H1 (cell line): ENCODE data around the gene C20orf144. TPM values are rescaled to one million over a fixed set of nuclear protein-coding genes. Genes with fewer than 3 reads are reported as not detected.

ENCODE experiments used
- CTCF ChIA-PET: fragments of 300-600 bp; sonication (Branson Sonifier 250); formaldehyde crosslinking; loops from one replicate; lab custom pipeline; 2021; ENCODE audit not compliant: partially characterized antibody; lab: Charles Lee
- POLR2A ChIA-PET: fragments of 300-600 bp; sonication (Branson Sonifier 250); formaldehyde crosslinking; loops from one replicate; lab custom pipeline; 2021; ENCODE audit warnings: inconsistent platforms; ENCODE audit not compliant: partially characterized antibody; lab: Charles Lee
- DNase-seq, 2 experiments: peaks; one replicate each; pipeline versions ENCODE4 v3.0.0 to v3.0.0-alpha.2; 2010 to 2022; ENCODE audit warnings: low spot score in 2 of 2, low read depth in 1 of 2, mixed read lengths in 1 of 2
- FAIRE-seq: peaks from 2 replicates; lab custom pipeline; 2011; peaks lifted over from hg19 to GRCh38; lab: Jason Lieb, UNC
- H2AFZ ChIP-seq: 2 replicates; pipeline ENCODE4 v1.8.1; 2012; ENCODE audit warnings: low read length, inconsistent platforms
- H2AK5ac ChIP-seq: 2 replicates; pipeline ENCODE4 v1.6.1; 2013; ENCODE audit warnings: low read depth, low read length
- H2BK120ac ChIP-seq: replicated peaks from 2 replicates; pipeline ENCODE3; 2013; ENCODE audit warnings: low read depth, low read length, inconsistent platforms
- H2BK12ac ChIP-seq: 2 replicates; pipeline ENCODE4 v1.6.1; 2013; ENCODE audit warnings: low read depth, low read length
- H2BK15ac ChIP-seq: 2 replicates; pipeline ENCODE4 v1.6.1; 2013; ENCODE audit warnings: low read length
- H2BK20ac ChIP-seq: 2 replicates; pipeline ENCODE4 v1.6.1; 2013; ENCODE audit warnings: low read length
- H2BK5ac ChIP-seq: 2 replicates; pipeline ENCODE4 v1.6.1; 2013; ENCODE audit warnings: low read depth, low read length
- H3K14ac ChIP-seq: 2 replicates; pipeline ENCODE4 v1.6.1; 2013; ENCODE audit warnings: inconsistent platforms; ENCODE audit not compliant: insufficient read length
- H3K18ac ChIP-seq: 2 replicates; pipeline ENCODE4 v1.6.1; 2013; ENCODE audit warnings: low read length; ENCODE audit errors: extremely low read depth
- H3K23ac ChIP-seq: 2 replicates; pipeline ENCODE4 v1.6.1; 2013; ENCODE audit warnings: inconsistent platforms; ENCODE audit not compliant: insufficient read length
- H3K23me2 ChIP-seq: 2 replicates; pipeline ENCODE4 v1.6.1; 2013; ENCODE audit warnings: low read depth, low read length
- H3K27ac ChIP-seq: 2 replicates; pipeline ENCODE4 v1.6.1; 2011; ENCODE audit warnings: low read depth, low read length, inconsistent platforms
- H3K27me3 ChIP-seq, 4 experiments: replicated peaks in 1 of 4; 1 replicate in 1 of 4; 2 replicates in 3 of 4; pipeline versions ENCODE4 v1.6.1 to v1.8.1; 2011 to 2013; ENCODE audit warnings: low read length in 3 of 4, mild to moderate bottlenecking in 3 of 4, inconsistent platforms in 2 of 4, mixed read lengths in 2 of 4, moderate library complexity in 1 of 4; ENCODE audit not compliant: control insufficient read depth in 3 of 4, insufficient read depth in 3 of 4; ENCODE audit errors: extremely low read depth in 1 of 4
- H3K36me3 ChIP-seq, 4 experiments: 2 replicates each; pipeline versions ENCODE4 v1.6.1 to v1.8.1; 2011 to 2013; ENCODE audit warnings: mild to moderate bottlenecking in 4 of 4, low read length in 3 of 4, moderate library complexity in 2 of 4, control low read depth in 1 of 4, inconsistent platforms in 1 of 4; ENCODE audit not compliant: insufficient read depth in 4 of 4, control insufficient read depth in 2 of 4
- H3K4ac ChIP-seq: replicated peaks from 2 replicates; pipeline ENCODE3; 2013; ENCODE audit warnings: low read length, low read depth, mixed read lengths, inconsistent platforms; ENCODE audit not compliant: insufficient read length
- H3K4me1 ChIP-seq, 4 experiments: replicated peaks in 1 of 4; 1 replicate in 1 of 4; 2 replicates in 3 of 4; pipeline versions ENCODE4 v1.6.1 to v1.8.1; 2011 to 2013; ENCODE audit warnings: low read length in 3 of 4, inconsistent platforms in 2 of 4, mixed read lengths in 1 of 4; ENCODE audit not compliant: insufficient read depth in 4 of 4, control insufficient read depth in 3 of 4
- H3K4me2 ChIP-seq, 2 experiments: 2 replicates each; pipeline versions ENCODE4 v1.6.1 to v1.8.1; 2011 to 2013; ENCODE audit warnings: low read depth in 2 of 2, low read length in 2 of 2, control low read depth in 1 of 2, inconsistent platforms in 1 of 2, mild to moderate bottlenecking in 1 of 2; ENCODE audit not compliant: insufficient read depth in 1 of 2
- H3K4me3 ChIP-seq, 4 experiments: fragments of 200-600, 300-600 bp in 1 of 4; sonication (generic), shearing (Covaris generic), sonication (Bioruptor Twin) in 1 of 4; 2 replicates each; pipeline versions ENCODE4 v1.5.1 to v1.8.1; 2011 to 2016; ENCODE audit warnings: low read length in 4 of 4, low read depth in 3 of 4, control low read depth in 2 of 4, inconsistent platforms in 2 of 4, mild to moderate bottlenecking in 2 of 4, mixed read lengths in 1 of 4, moderate library complexity in 1 of 4; ENCODE audit not compliant: insufficient read depth in 2 of 4; ENCODE audit errors: extremely low read depth in 1 of 4
- H3K56ac ChIP-seq: replicated peaks from 2 replicates; pipeline ENCODE3; 2013; ENCODE audit warnings: low read depth, mild to moderate bottlenecking, mixed read lengths, low read length, inconsistent platforms; ENCODE audit not compliant: insufficient read length
- H3K79me1 ChIP-seq: 2 replicates; pipeline ENCODE4 v1.6.1; 2013; ENCODE audit warnings: low read depth, low read length, control low read depth
- H3K79me2 ChIP-seq, 2 experiments: 2 replicates each; pipeline versions ENCODE4 v1.6.1 to v1.8.1; 2012 to 2013; ENCODE audit warnings: low read length in 2 of 2, mild to moderate bottlenecking in 2 of 2, inconsistent platforms in 1 of 2; ENCODE audit not compliant: insufficient read depth in 2 of 2, control insufficient read depth in 1 of 2
- H3K9ac ChIP-seq, 4 experiments: replicated peaks in 1 of 4; 1 replicate in 1 of 4; 2 replicates in 3 of 4; pipeline versions ENCODE4 v1.6.1 to v1.8.1; 2011 to 2013; ENCODE audit warnings: low read depth in 3 of 4, low read length in 3 of 4, control low read depth in 2 of 4, mild to moderate bottlenecking in 2 of 4, moderate library complexity in 2 of 4, inconsistent platforms in 1 of 4; ENCODE audit errors: extremely low read depth in 1 of 4
- H3K9me3 ChIP-seq, 2 experiments: 2 replicates each; pipeline versions ENCODE4 v1.6.1 to v1.8.1; 2012 to 2013; ENCODE audit warnings: mild to moderate bottlenecking in 2 of 2, moderate library complexity in 2 of 2, control low read depth in 1 of 2, inconsistent platforms in 1 of 2, low read depth in 1 of 2, low read length in 1 of 2, mixed read lengths in 1 of 2; ENCODE audit not compliant: insufficient read depth in 2 of 2
- H4K20me1 ChIP-seq, 2 experiments: replicated peaks in 1 of 2; 2 replicates each; pipeline versions ENCODE3 to v1.8.1; 2011 to 2013; ENCODE audit warnings: inconsistent platforms in 2 of 2, low read length in 2 of 2, mild to moderate bottlenecking in 1 of 2; ENCODE audit not compliant: insufficient read depth in 2 of 2, control insufficient read depth in 1 of 2
- H4K5ac ChIP-seq: 2 replicates; pipeline ENCODE4 v1.6.1; 2013; ENCODE audit warnings: low read length, low read depth, mixed read lengths, inconsistent platforms; ENCODE audit not compliant: insufficient read length
- H4K8ac ChIP-seq: 2 replicates; pipeline ENCODE4 v1.8.0; 2013; ENCODE audit warnings: mild to moderate bottlenecking, moderate library complexity, low read length, inconsistent platforms; ENCODE audit not compliant: insufficient read depth; ENCODE audit errors: extremely low read depth
- H4K91ac ChIP-seq: replicated peaks from 2 replicates; pipeline ENCODE3; 2013; ENCODE audit warnings: low read length, mixed read lengths, inconsistent platforms; ENCODE audit not compliant: insufficient read length
- CHD2 ChIP-seq: IDR thresholded peaks from 2 replicates; pipeline ENCODE4 v1.6.1; 2012; ENCODE audit warnings: low read length, improper control_type of control experiment
- EP300 ChIP-seq, 2 experiments: IDR thresholded peaks; 1 replicate in 1 of 2; 2 replicates in 1 of 2; pipeline ENCODE4 v1.6.1; 2011 to 2012; ENCODE audit warnings: low read depth in 2 of 2, low read length in 2 of 2, mild to moderate bottlenecking in 2 of 2, borderline replicate concordance in 1 of 2, inconsistent platforms in 1 of 2, moderate library complexity in 1 of 2
- HDAC6 ChIP-seq: IDR thresholded peaks from one replicate; pipeline ENCODE4 v1.7.1; 2012; ENCODE audit warnings: low read depth, mild to moderate bottlenecking, inconsistent platforms, low read length, moderate library complexity
- KDM1A ChIP-seq: fragments of 200-600, 300-600 bp; sonication (generic); IDR thresholded peaks from 2 replicates; pipeline ENCODE4 v1.7.1; 2016; ENCODE audit warnings: mild to moderate bottlenecking, low read length, borderline replicate concordance
- KDM5A ChIP-seq: fragments of 200-600 bp; IDR thresholded peaks from 2 replicates; pipeline ENCODE4 v1.7.1; 2012; ENCODE audit warnings: mild to moderate bottlenecking, low read length, inconsistent platforms, mixed read lengths
- POLR2A ChIP-seq, 2 experiments: IDR thresholded peaks; 1 replicate in 1 of 2; 2 replicates in 1 of 2; pipeline ENCODE4 v1.6.1; 2011; ENCODE audit warnings: low read depth in 2 of 2, low read length in 2 of 2, mild to moderate bottlenecking in 2 of 2; ENCODE audit errors: control extremely low read depth in 1 of 2
- RFX5 ChIP-seq: IDR thresholded peaks from 2 replicates; pipeline ENCODE4 v1.6.1; 2011; ENCODE audit warnings: low read depth, low read length, improper control_type of control experiment, borderline replicate concordance
- SIN3A ChIP-seq, 2 experiments: IDR thresholded peaks in 1 of 2; conservative IDR thresholded peaks in 1 of 2; 2 replicates each; pipeline ENCODE4 v1.6.1; 2011 to 2012; ENCODE audit warnings: low read length in 2 of 2, improper control_type of control experiment in 1 of 2, low read depth in 1 of 2, mild to moderate bottlenecking in 1 of 2
- SRF ChIP-seq: IDR thresholded peaks from 2 replicates; pipeline ENCODE4 v1.6.1; 2011; ENCODE audit warnings: mild to moderate bottlenecking, low read depth, low read length, moderate library complexity
- SUZ12 ChIP-seq: fragments of 200-600 bp; sonication (generic); IDR thresholded peaks from 2 replicates; pipeline ENCODE4 v1.6.1; 2012; ENCODE audit warnings: mild to moderate bottlenecking, inconsistent platforms, low read length, moderate library complexity, mixed read lengths
- TAF1 ChIP-seq: IDR thresholded peaks from 2 replicates; pipeline ENCODE4 v1.6.1; 2011; ENCODE audit warnings: mild to moderate bottlenecking, low read depth, low read length
- WGBS, 2 experiments: shearing (Covaris generic) in 1 of 2; methylation state at CpG; one replicate each; pipeline versions ENCODE4 v1.1.6 to v1.1.7; 2013 to 2015; ENCODE audit warnings: low lambda C conversion rate in 2 of 2, mixed read lengths in 2 of 2, inconsistent platforms in 1 of 2, low coverage in 1 of 2, missing lambda C conversion rate in 1 of 2; ENCODE audit not compliant: insufficient replicate concordance in 2 of 2, insufficient coverage in 1 of 2, insufficient read length in 1 of 2; ENCODE audit errors: extremely low coverage in 1 of 2, missing lambda C conversion rate in 1 of 2; 5-methylcytosine and 5-hydroxymethylcytosine counted together
- polyA plus RNA-seq, 7 experiments: library from polyadenylated mRNA; depleted of rRNA in 3 of 7; stranded (reverse) in 5 of 7; unstranded in 2 of 7; fragments of >200 nt in 5 of 7; fragments of 200-250 nt in 2 of 7; gene quantifications; 1 replicate in 5 of 7; 2 replicates in 1 of 7; 4 replicates in 1 of 7; pipeline versions ENCODE4 v1.2.1 to v1.2.3, GENCODE V29; 2011 to 2013; ENCODE audit warnings: missing spikeins in 2 of 7, mixed read lengths in 2 of 7
- total RNA-seq: library from RNA; stranded (reverse); fragmentation: NEBNext Ultra II Directional; extraction: Animal tissue kit (Norgen Biotek cat#: 25700); gene quantifications from 2 replicates; pipeline ENCODE4 v1.2.1, GENCODE V29; 2021

The C20orf144 gene
- total and polyA plus RNA-seq, 2 of the 8 experiments (the other 6 are each of a cell fraction or from before 2014, with no cell fraction given), result 0.21 to 0.24 TPM

GRCh38 chr20:33645396-33645795 is 16.7 kb upstream of the C20orf144 start:
- Histone ChIP-seq H3K27me3 (no peaks in the 10 kb centered on the region), H3K23me2 (peaks cover 2% of the 10 kb centered on the region; the same call in 1 of the 2 replicates), H2AFZ (no peak overlapping the region), H2BK20ac (no peak overlapping the region), H3K4me1 (no peaks in the 10 kb centered on the region), H3K18ac (no peak overlapping the region), H2AK5ac (no peak overlapping the region), H4K8ac (no peak overlapping the region), H3K14ac (no peak overlapping the region), H3K79me1 (no peaks in the 10 kb centered on the region), H4K5ac (no peak overlapping the region), H3K56ac (no peak overlapping the region), H3K9me3 (no peaks in the 10 kb centered on the region), H3K9ac (no peak overlapping the region), H3K23ac (no peak overlapping the region), H2BK5ac (no peak overlapping the region), H2BK15ac (no peak overlapping the region), H3K79me2 (no peaks in the 10 kb centered on the region), H3K4me3 (no peak overlapping the region), H3K4me2 (no peak overlapping the region), H3K36me3 (peaks cover 0 to 16% (median 0%) of the 10 kb centered on the region in 4 experiments; a peak in 2 of 8 replicates), H4K91ac (no peak overlapping the region), H2BK120ac (no peak overlapping the region), H3K4ac (no peak overlapping the region), H3K27ac (no peak overlapping the region), H4K20me1 (peaks cover 0 to 4% of the 10 kb centered on the region in 2 experiments), H2BK12ac (no peak overlapping the region)
- FAIRE-seq (no peak), DNase-seq (no peak)
- TF ChIP-seq KDM5A (no peak), KDM1A (no peak), POLR2A (IDR thresholded peaks at IDR 0.05; ENCODE audit: control extremely low read depth in 1 of 2, low read depth in 2 of 2, low read length in 2 of 2) (no peak), RFX5 (no peak), SRF (no peak), EP300 (IDR thresholded peaks at IDR 0.05; ENCODE audit: borderline replicate concordance in 1 of 2, low read depth in 2 of 2, low read length in 2 of 2) (no peak), TAF1 (no peak), SUZ12 (no peak), CHD2 (no peak), HDAC6 (no peak), SIN3A (conservative IDR thresholded peaks at IDR 0.05 in 1 of 2, IDR thresholded peaks at IDR 0.05 in 1 of 2; ENCODE audit: low read depth in 1 of 2, low read length in 2 of 2) (no peak)
- ChIA-PET POLR2A (no interaction called here), CTCF (no interaction called here)
- WGBS, 2 experiments, result 91% methylated on average over 2 of the region's 2 CpGs; no CpG with 5 or more reads in 1 of the 2 experiments
